ENCODE data around the gene AMBP.

AMBP gene

DNA sequence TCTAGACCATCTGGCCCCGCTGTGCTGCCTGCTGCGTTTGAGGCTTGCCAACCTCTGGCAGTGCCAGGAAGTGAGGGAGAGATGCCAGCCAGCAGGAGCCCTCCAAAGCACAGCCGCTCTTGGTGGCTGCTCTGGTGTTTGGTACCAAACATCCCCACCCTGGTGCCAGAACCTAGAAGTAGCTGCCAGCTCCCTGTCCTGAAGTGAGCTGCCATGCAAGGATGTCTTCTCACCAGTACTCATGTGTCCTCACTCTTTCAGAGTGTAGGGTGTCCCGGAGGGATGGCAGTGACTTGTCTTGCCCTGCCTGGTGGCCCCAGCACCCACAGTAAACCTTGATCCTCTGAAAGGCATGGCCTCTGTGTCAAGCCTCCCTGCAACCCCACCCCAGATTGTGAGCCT lies 43.4 kb downstream of the AMBP start:
- Histone ChIP-seq H3K27ac (ENCODE audit: low read depth, low read length) (no peak overlapping the region), H3K9ac (ENCODE audit: low read length) (no peak overlapping the region), H3K4me1 (ENCODE audit: control insufficient read depth, insufficient read depth, low read length) (no peaks in the 10 kb centered on the region), H3K4me3 (ENCODE audit: low read length) (no peak overlapping the region), H3K27me3 (ENCODE audit: control insufficient read depth, insufficient read depth, low read length) (no peaks in the 10 kb centered on the region), H3K36me3 (ENCODE audit: control insufficient read depth, insufficient read depth, low read length) (peaks cover 3% of the 10 kb centered on the region)

DNA sequence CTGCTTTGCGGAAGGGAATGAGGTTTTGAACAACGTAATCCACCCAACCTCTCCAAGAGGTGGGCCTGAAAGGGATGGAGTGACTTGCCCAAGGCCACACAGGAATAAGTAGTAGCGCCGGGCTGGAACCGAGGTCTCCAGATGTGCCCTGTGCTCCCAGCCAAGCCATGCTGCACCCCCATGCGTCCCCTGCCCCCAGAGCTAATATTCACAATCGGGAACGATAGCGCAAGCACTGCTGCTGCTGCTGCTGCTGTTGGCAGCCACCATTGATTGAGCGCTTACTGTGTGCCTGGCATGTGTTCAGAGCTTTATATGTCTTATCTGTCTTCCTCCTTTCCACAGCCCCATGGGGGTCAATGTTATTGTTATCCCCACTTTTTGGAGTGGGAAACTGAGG lies 43.9 kb downstream of the AMBP start:
- Histone ChIP-seq H3K9ac (ENCODE audit: low read length) (no peak overlapping the region), H3K36me3 (ENCODE audit: control insufficient read depth, insufficient read depth, low read length) (peaks cover 3% of the 10 kb centered on the region), H3K27ac (ENCODE audit: low read depth, low read length) (no peak overlapping the region), H3K4me1 (ENCODE audit: control insufficient read depth, insufficient read depth, low read length) (no peaks in the 10 kb centered on the region), H3K27me3 (ENCODE audit: control insufficient read depth, insufficient read depth, low read length) (no peaks in the 10 kb centered on the region), H3K4me3 (ENCODE audit: low read length) (no peak overlapping the region)

DNA sequence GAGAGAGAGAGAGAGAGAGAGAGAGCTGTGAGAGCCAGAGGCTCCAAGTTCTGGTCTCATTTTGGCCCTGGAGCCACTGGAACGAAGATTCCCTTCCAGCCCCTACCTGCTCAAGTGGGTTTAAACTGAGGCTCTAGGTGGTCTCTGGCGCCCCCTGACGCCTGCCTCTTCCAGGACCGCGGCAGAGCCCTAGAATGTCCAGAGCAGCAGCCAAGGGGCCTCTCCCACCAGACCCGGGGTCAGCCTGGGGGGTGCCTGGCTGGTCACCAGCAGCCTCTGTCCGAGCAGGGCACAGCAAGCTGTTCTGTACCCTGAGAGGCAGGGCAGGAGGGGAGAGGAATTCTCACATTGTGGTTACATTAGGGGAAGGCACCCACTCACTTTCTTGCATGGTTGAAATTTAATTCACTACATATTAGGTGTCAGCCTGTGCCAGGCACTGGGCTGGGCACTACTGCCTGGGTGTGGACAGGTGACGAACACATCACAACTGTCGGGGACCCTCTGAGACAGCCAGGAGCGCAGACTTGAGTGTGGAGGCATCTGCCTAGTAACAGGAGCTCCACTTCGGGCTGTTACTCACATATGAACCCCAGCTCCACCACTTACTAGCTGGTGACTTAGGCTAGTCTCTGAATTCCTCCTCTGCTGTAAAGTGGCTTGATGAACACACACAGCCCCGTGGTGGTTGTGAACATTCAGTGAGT lies 44.5 kb downstream of the AMBP start:
- no peaks in the 10 kb centered on the region for H3K36me3 ChIP-seq (ENCODE audit: control insufficient read depth, insufficient read depth, low read length)
- no peak overlapping the region for H3K27ac ChIP-seq (ENCODE audit: low read depth, low read length)

DNA sequence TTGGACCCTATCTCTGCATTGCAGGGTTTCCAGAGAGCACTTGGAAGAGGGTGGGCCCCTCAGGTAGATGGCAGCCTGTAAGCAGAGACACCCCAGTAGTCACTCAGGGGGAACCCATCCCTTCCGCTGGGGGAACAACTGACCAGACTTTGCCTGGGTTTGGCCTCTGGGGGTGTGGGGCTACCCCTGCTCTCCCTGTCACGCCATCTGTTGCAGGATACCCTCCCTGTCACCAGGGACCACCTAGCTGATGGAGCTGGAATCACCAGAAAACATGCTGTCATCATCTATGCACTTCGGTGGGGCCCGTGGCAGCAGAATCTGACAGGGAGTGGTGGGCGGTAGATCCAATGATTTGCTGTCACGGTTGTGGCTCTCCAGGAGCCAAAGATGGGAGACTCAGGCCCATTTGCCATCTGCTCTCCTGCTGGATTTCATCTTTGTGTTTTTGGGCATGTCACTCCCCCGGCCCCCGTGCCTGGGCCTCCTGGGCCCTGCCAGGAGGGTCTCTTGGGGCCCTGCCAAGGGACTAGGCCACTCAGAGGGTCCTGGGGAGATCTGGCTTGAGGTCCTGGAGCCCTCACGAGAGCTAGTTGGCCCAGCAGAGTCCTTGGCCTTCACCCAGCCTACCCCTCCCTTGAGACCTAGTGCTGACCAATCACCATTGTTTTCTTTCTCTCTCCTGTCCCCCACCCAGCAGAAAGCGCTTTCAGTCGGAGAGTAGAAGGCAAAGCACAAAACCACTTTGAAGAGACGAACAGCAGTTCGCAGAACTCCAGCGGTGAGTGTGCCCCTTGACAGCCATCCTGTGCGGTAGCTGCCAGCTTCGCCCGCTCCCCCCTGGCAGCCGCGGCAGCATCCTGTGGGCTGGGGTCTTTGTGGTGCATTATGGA lies 45.9 kb downstream of the AMBP start:
- Histone ChIP-seq H3K27ac (ENCODE audit: low read depth, low read length) (no peak overlapping the region), H3K4me3 (ENCODE audit: low read length) (no peak overlapping the region), H3K36me3 (ENCODE audit: control insufficient read depth, insufficient read depth, low read length) (no peaks in the 10 kb centered on the region), H3K27me3 (ENCODE audit: control insufficient read depth, insufficient read depth, low read length) (no peaks in the 10 kb centered on the region), H3K4me1 (ENCODE audit: control insufficient read depth, insufficient read depth, low read length) (no peaks in the 10 kb centered on the region), H3K9ac (ENCODE audit: low read length) (no peak overlapping the region)

More for the DNA sequence above, 44.5 kb downstream of the AMBP start:
- H3K27me3 ChIP-seq (ENCODE audit: control insufficient read depth, insufficient read depth, low read length), result no peaks in the 10 kb centered on the region
- no peak overlapping the region for H3K9ac ChIP-seq (ENCODE audit: low read length)
- H3K4me3 ChIP-seq (ENCODE audit: low read length), result no peak overlapping the region
- H3K4me1 ChIP-seq (ENCODE audit: control insufficient read depth, insufficient read depth, low read length), result no peaks in the 10 kb centered on the region

DNA sequence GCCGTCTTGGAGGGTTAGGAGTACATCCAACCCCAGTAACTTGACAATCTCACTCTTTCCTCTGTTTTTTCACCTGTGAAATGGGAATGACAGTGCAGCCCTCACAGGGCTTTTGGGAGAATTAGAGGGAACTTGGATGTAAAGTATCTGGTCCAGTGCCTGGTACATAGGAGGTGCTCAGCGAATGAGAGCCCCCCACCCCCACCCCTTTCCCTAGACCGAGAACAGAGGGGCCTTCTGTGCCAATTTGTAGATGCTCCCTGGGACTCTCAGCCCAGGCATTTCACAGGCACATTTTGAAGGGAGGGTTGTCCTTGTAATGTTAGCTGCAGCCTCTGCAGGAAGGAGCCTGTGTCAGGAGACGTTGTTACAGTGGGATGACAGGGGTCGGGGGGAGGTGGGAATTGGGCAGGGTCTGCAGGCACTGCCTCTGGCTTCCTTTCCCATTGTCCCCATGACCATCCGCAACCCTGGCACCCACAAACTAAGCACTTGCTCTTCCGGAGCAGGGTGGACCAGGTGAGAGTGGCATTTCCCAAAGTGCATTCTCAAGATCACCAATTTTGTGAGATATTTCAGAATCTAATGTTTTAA lies 47.0 kb downstream of the AMBP start:
- H3K9ac ChIP-seq (ENCODE audit: low read length), result no peak overlapping the region
- H3K27ac ChIP-seq (ENCODE audit: low read depth, low read length), result no peak overlapping the region
- H3K27me3 ChIP-seq (ENCODE audit: control insufficient read depth, insufficient read depth, low read length), result no peaks in the 10 kb centered on the region
- no peak overlapping the region for H3K4me3 ChIP-seq (ENCODE audit: low read length)
- H3K36me3 ChIP-seq (ENCODE audit: control insufficient read depth, insufficient read depth, low read length), result no peaks in the 10 kb centered on the region
- no peaks in the 10 kb centered on the region for H3K4me1 ChIP-seq (ENCODE audit: control insufficient read depth, insufficient read depth, low read length)

DNA sequence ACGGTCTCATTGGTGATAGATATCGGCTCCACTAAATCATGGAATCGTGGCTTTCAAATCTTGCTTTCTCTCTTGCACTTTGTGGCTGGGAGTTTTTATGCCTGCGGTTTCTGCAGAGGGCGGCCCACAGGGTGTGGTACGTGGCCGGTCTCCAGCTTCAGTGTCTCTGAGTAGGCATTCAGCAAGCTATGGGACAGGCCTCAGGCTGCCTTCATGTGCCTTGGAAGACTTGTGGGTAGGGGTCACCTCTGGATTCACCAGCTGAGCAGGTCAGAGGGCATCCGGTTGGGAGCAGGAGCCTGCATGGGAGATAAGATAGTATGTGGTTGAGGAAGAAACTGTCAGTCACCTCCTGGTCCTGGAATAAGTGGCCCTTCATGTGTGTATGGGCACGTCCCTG lies 47.7 kb downstream of the AMBP start:
- Histone ChIP-seq H3K27ac (ENCODE audit: low read depth, low read length) (no peak overlapping the region), H3K4me3 (ENCODE audit: low read length) (no peak overlapping the region), H3K27me3 (ENCODE audit: control insufficient read depth, insufficient read depth, low read length) (no peaks in the 10 kb centered on the region), H3K36me3 (ENCODE audit: control insufficient read depth, insufficient read depth, low read length) (no peaks in the 10 kb centered on the region), H3K9ac (ENCODE audit: low read length) (no peak overlapping the region), H3K4me1 (ENCODE audit: control insufficient read depth, insufficient read depth, low read length) (no peaks in the 10 kb centered on the region)

DNA sequence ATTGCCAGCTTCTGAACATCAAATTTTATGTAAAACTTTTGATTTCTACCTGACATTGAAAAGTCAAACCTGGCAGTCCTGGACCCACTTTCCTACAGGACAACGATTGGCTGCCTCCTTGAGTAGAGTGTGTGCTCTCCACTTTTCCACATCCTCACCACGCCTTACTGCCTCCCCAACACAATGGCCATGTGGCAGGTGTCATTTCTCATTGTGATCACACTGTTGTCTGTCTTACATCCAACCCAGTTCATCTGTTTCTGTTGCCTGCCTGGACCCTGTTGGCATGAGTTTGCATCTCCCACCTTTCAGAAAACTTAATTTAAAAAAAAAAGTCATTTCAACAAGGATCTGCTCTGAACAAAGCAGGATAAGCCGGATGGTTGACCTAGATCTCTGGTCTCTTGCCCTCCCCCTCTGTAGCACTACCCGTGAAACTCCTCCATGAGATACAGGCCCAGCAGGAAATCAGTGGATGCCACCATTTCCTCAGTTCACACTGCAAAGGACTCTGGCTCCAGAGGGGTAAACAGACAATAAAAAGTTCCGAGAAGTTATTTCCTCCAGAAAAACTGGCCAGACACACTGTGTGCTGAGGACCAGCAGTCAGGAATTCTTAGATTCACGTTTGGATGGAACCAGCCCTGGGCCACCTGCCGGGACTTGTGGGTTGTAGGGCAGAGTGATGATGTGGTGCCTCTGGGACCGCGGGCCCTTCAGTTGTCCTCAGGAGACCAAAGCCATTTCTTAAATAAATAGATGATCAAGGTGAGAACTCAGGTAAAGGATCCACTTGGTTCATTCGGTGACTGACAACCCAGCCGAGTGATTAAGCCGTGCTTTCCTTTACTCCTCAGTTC lies 48.6 kb downstream of the AMBP start:
- H3K27ac ChIP-seq (ENCODE audit: low read depth, low read length), result no peak overlapping the region
- H3K36me3 ChIP-seq (ENCODE audit: control insufficient read depth, insufficient read depth, low read length), result no peaks in the 10 kb centered on the region
- H3K9ac ChIP-seq (ENCODE audit: low read length), result no peak overlapping the region

DNA sequence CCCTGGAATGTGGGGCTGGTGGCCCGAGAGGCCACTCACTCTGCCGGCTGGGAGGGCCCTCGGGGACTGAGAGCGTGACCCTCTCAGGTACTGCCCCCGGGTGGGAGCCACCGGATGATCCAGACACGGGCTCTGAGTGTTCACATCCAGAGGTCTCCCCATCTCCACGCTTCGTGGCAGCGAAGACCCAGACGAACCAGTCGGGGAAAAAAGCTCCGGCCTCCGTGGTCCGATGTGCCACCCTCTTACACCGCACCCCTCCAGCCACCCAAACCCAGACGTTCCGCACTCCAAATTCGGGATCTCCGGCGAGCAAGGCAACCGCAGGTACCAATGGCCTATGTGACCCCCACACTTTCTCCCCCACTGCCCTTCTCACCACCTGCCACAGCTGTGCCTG lies 49.5 kb downstream of the AMBP start:
- Histone ChIP-seq H3K36me3 (ENCODE audit: control insufficient read depth, insufficient read depth, low read length) (no peaks in the 10 kb centered on the region), H3K27ac (ENCODE audit: low read depth, low read length) (no peak overlapping the region), H3K27me3 (ENCODE audit: control insufficient read depth, insufficient read depth, low read length) (no peaks in the 10 kb centered on the region), H3K4me3 (ENCODE audit: low read length) (no peak overlapping the region), H3K9ac (ENCODE audit: low read length) (no peak overlapping the region), H3K4me1 (ENCODE audit: control insufficient read depth, insufficient read depth, low read length) (no peaks in the 10 kb centered on the region)

More for the DNA sequence above, 48.6 kb downstream of the AMBP start:
- no peaks in the 10 kb centered on the region for H3K27me3 ChIP-seq (ENCODE audit: control insufficient read depth, insufficient read depth, low read length)
- H3K4me1 ChIP-seq (ENCODE audit: control insufficient read depth, insufficient read depth, low read length), result no peaks in the 10 kb centered on the region
- no peak overlapping the region for H3K4me3 ChIP-seq (ENCODE audit: low read length)

DNA sequence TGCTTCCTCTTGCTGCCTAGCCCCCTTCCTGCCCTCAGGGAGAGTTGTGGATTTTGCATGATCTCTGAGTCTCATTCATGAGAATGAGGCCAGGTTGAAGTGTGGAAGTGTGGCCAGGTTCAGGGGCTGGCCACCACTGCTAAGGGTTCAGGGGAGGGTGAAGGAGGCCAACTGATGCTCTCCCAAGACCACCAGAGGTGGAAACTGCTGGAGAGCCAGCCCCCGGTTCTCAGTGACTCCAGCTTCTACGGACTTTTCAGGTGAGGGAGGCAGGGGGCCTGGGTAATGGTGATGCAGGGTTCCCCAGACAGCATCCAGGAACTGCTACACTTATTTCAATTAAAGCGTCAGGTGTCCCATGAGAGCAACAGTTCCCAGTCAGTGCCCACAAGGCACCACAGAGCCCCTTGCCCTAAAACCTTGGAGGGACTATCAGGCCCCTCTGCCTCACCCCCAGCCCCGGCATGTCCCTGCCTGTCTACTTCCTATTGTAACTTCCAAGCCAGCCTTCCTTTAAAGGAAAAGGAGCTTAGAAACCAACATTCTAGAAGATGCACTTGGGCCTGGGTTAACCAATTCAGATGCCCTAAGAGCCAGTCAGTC lies 50.1 kb downstream of the AMBP start:
- H3K27me3 ChIP-seq (ENCODE audit: control insufficient read depth, insufficient read depth, low read length), result no peaks in the 10 kb centered on the region
- no peaks in the 10 kb centered on the region for H3K4me1 ChIP-seq (ENCODE audit: control insufficient read depth, insufficient read depth, low read length)
- no peak overlapping the region for H3K27ac ChIP-seq (ENCODE audit: low read depth, low read length)
- no peaks in the 10 kb centered on the region for H3K36me3 ChIP-seq (ENCODE audit: control insufficient read depth, insufficient read depth, low read length)
- H3K9ac ChIP-seq (ENCODE audit: low read length), result no peak overlapping the region
- H3K4me3 ChIP-seq (ENCODE audit: low read length), result no peak overlapping the region

DNA sequence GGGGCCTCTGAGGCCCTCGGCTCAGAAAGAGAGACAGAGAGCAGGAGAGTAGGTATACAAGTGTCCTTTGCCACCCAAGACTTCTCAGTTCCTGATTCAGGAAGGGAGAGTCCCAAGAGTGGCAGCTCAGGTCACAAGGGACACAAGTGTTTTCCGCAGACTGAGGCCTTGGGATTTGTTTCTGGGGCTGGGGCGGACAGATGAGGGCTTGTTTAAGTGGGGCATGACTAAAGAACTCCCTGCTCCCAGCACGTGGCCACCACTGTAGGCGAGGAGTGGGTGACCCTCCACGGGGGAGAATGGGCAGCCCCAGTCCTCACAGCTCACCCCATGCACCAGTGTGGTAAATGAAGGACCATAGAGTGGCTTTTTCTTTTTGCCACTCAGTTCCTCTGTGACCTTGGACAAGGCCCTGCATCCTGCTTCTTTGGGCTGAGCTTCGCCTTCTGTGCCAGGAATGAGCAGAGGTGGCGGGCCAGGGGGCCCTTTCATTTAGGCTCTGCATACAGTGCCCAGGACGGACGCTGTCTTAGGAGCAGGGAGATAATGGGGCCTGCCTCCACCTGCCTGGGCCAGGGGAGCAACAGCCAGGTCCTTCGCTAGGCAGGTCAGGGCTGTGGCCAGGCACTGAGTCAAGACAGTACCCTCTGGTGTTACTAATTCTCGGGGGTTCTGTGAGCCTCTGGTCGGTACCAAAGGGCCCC lies 50.8 kb downstream of the AMBP start:
- Histone ChIP-seq H3K36me3 (ENCODE audit: control insufficient read depth, insufficient read depth, low read length) (no peaks in the 10 kb centered on the region), H3K4me3 (ENCODE audit: low read length) (no peak overlapping the region), H3K27me3 (ENCODE audit: control insufficient read depth, insufficient read depth, low read length) (no peaks in the 10 kb centered on the region), H3K4me1 (ENCODE audit: control insufficient read depth, insufficient read depth, low read length) (no peaks in the 10 kb centered on the region), H3K27ac (ENCODE audit: low read depth, low read length) (no peak overlapping the region), H3K9ac (ENCODE audit: low read length) (no peak overlapping the region)

DNA sequence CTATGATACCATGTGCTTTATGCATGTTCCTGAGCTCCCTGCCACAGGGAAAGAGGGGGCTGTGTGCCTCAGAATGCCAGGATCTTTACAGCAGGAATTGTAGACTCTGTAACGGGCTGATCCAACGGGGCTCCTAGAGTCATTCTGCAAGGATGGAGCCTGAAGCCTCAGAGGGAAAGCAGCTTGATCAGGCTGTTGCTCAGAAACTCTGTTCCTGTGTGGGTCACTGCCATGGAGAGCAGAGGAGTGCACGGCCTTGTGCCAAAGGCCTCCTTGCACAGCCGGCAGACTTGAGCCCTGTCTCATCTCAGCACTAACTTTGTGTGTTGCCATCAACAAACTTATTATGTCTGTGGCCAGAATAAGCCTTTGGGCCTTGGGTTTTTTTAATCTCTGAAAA lies 51.8 kb downstream of the AMBP start:
- Histone ChIP-seq H3K36me3 (ENCODE audit: control insufficient read depth, insufficient read depth, low read length) (no peaks in the 10 kb centered on the region), H3K27me3 (ENCODE audit: control insufficient read depth, insufficient read depth, low read length) (no peaks in the 10 kb centered on the region), H3K4me1 (ENCODE audit: control insufficient read depth, insufficient read depth, low read length) (no peaks in the 10 kb centered on the region), H3K27ac (ENCODE audit: low read depth, low read length) (no peak overlapping the region), H3K9ac (ENCODE audit: low read length) (no peak overlapping the region), H3K4me3 (ENCODE audit: low read length) (no peak overlapping the region)

Measured in rectal smooth muscle tissue (tissue), 1 donor.